Right cardiac atrium (tissue), 5 donors: ENCODE data around the gene PGAP6. TPM values are rescaled to one million over a fixed set of nuclear protein-coding genes. Genes with fewer than 3 reads are reported as not detected.

Source experiments
- ATAC-seq, 2 donors: fragments of 200-7000 bp; cut with Tn5 transposase; one replicate each; pipeline versions ENCODE4 v1.8.0 to v1.9.1; 2020; ENCODE audit warnings: moderate library complexity in 2 of 2, mild to moderate bottlenecking in 1 of 2
- DNase-seq, 3 donors: peaks; one replicate each; pipeline ENCODE4 v3.0.0-alpha.2; 2020
- H3K27ac ChIP-seq: one replicate; pipeline ENCODE4 v1.5.1; 2013; ENCODE audit warnings: mild to moderate bottlenecking, low read length, control low read depth, moderate library complexity
- H3K27me3 ChIP-seq: one replicate; pipeline ENCODE4 v1.6.1; 2013; ENCODE audit not compliant: control insufficient read depth, insufficient read depth
- H3K4me1 ChIP-seq: one replicate; pipeline ENCODE4 v1.6.1; 2013; ENCODE audit warnings: low read length; ENCODE audit not compliant: control insufficient read depth, insufficient read depth
- H3K4me3 ChIP-seq: one replicate; pipeline ENCODE4 v1.5.1; 2013; ENCODE audit warnings: low read length, control low read depth
- H3K9me3 ChIP-seq: one replicate; pipeline ENCODE4 v1.6.1; 2013; ENCODE audit warnings: low read length; ENCODE audit not compliant: control insufficient read depth
- WGBS: extraction: QIAGEN DNeasy Blood & Tissue Kit; methylation state at CpG from one replicate; pipeline ENCODE4 v1.1.7; 2013; 5-methylcytosine and 5-hydroxymethylcytosine counted together
- intact Hi-C, 4 donors: fragments of 100-400 bp; cut with DNase I; formaldehyde crosslinking; loops; one replicate each; pipeline versions ENCODE4 v1.11.0 to v1.14.0; 2022 to 2023
- polyA plus RNA-seq: library from polyadenylated mRNA; stranded (reverse); fragments of 200-250 nt; gene quantifications from one replicate; pipeline ENCODE4 v1.2.3, GENCODE V29; 2013
- total RNA-seq, 4 donors: library from RNA; stranded (reverse); fragmentation: NEBNext Ultra II Directional; extraction: Animal tissue kit (Norgen Biotek cat#: 25700); gene quantifications; one replicate each; pipeline ENCODE4 v1.2.1, GENCODE V29; 2021
- donor health status: healthy with polysubstance abuse.
- donor health status: DM: no; HTN: yes; CAD: no.
- donor health status: DM: no; HTN: no; CAD: no.
- donor health status: DM: no; HTN: yes; CAD: no; lungs with severe emphysema.
- donor health status: DM: yes; HTN: yes; CAD: no.

The PGAP6 gene
- total and polyA plus RNA-seq, 5 donors: 28.0 to 39.5 (median 34.0) TPM

DNA sequence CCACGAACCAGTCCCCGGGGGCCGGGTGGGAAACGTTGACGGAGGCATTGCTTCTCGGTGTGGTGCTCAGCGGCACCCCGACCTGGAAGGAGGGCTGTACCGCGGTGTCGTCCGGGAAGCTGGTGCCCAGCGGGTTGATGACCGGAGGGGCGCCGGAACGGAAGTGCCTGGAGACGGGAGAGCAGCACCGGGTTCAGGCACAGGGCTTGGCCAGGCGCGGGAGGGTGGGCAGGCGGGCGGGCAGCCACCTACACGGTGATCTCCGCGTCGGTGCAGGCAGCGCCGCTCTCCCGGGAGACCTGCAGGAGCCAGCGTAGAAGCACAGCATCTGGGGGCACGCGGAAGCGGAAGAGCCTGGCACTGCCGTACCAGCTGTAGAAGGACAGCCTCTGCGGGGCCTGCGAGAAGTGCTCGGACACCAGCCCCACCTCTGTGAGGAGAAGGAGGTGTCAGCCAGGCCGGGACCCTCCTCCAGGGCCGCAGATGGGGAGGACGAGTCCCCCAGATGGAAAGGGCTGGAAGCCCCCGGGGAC lies 4.3 kb downstream of the PGAP6 start:
- H3K4me3 ChIP-seq: no peak overlapping the region
- intact Hi-C loops: no loop called here
- no peaks in the 10 kb centered on the region for H3K4me1 ChIP-seq
- WGBS: 91% methylated on average over 42 of the region's 42 CpGs
- no peak for ATAC-seq
- no peaks in the 10 kb centered on the region for H3K9me3 ChIP-seq
- DNase-seq: peak in 2 of 3 donors; percentile 39 to 69
- no peaks in the 10 kb centered on the region for H3K27me3 ChIP-seq
- H3K27ac ChIP-seq: no peak overlapping the region

DNA sequence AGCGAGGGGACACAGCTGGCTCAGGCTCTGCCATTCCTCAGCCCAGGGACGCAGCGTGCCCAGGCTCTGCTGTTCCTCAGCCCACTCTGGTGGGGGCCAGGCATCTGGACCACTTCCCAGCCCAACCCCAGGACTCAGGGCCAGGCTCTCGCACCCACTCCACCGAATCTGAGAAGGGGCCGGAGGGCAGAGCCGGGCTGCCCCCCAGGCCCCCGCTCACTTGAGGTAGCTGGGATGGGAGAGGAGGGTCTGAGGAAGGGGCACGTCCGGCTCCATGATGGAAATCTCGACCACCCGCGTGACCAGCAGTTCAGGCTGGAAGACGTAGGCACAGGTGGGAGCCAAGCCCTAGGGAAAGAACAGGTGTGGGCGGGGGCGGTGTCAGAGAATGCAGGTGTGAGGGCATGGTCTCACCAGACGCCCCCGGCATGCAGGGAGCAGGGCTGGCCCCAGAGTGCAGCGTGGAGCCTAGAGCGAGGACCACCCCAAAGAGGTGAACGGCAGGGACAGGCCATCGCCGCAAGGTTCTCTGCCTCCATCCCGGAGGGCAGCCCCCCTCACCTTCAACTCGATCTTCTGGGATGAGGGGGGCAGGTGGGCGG lies 4.9 kb downstream of the PGAP6 start:
- H3K4me1 ChIP-seq: no peaks in the 10 kb centered on the region
- H3K4me3 ChIP-seq: no peak overlapping the region
- no peaks in the 10 kb centered on the region for H3K27me3 ChIP-seq
- ATAC-seq (no peak), DNase-seq (peak in 2 of 3 donors; percentile 38 to 52)
- H3K9me3 ChIP-seq: no peaks in the 10 kb centered on the region
- H3K27ac ChIP-seq: no peak overlapping the region
- intact Hi-C loops: no loop called here
- WGBS: 93% methylated on average over 26 of the region's 26 CpGs

DNA sequence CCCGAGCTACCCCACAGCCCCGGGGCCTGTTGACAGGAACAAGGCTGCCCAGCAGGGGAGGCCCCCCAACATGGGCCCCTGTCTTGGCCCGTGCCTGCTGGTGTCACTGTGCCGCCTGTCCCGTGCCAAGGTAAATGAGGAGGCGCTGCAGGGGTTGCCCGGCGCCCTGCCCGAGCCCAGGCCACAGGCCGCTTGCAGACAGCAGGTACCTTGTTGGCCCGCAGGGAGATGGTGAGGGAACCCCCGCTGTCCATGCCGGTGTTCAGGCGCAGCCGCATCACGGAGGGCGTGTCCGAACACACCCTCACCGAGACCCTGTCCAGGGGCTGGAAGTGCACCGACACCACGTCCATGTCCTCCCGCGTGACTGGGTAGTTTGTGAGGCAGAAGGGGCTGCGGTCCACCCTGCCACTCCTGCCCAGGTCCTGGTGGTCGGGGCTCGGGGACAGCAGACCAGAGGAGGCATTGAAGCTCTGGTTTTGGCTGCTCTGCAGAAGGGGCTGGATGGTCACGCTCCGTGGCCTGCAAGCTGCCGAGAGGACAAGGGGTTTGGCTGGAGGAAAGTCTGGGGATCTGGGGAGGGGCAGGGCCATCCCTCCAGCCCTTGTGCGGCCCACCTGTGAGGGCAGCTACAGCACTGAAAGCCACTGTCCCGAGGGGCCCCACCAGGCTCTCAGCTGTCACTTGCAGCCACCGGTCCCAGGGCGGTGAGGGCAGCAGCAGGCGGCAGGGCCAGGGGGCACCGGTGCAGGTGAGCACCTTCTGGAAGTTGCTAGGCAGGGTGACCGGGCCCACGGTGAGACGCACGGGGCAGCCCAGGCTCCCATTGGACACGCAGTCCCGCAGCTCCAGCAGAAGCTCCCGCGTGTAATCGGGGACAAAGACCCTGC lies 5.6 kb downstream of the PGAP6 start:
- H3K4me3 ChIP-seq: no peak overlapping the region
- no peak overlapping the region for H3K27ac ChIP-seq
- H3K9me3 ChIP-seq: no peaks in the 10 kb centered on the region
- DNase-seq: peak in 2 of 3 donors; percentile 51 to 60
- H3K4me1 ChIP-seq: no peaks in the 10 kb centered on the region
- 94% methylated on average over 44 of the region's 44 CpGs for WGBS
- no peaks in the 10 kb centered on the region for H3K27me3 ChIP-seq
- intact Hi-C loops: no loop called here
- no peak for ATAC-seq

DNA sequence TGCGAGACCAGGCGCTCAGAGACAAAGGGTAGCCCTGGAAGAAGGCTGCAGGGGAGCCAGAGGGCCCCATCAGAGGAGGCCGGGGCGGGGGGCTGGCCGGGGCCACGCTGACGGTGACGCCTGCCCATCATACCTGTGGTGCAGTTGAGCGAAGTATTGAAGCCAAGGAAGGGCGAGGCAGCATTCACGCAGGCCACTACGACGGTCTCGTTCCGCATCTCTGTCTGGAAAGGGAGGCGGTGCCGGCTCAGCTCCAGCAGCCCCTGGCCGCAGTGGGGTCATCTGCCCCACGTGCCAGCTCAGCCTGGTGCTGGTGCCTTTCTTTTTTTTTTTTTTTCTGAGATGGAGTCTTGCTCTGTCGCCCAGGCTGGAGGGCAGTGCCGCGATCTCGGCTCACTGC lies 6.6 kb downstream of the PGAP6 start:
- intact Hi-C loops: no loop called here
- no peak for DNase-seq
- H3K9me3 ChIP-seq: no peaks in the 10 kb centered on the region
- no peak for ATAC-seq
- peaks cover 2% of the 10 kb centered on the region for H3K4me1 ChIP-seq
- no peak overlapping the region for H3K4me3 ChIP-seq
- H3K27me3 ChIP-seq: no peaks in the 10 kb centered on the region
- 94% methylated on average over 23 of the region's 23 CpGs for WGBS
- no peak overlapping the region for H3K27ac ChIP-seq

GRCh38 chr16:374616-374926 lies 7.2 kb downstream of the PGAP6 start:
- Histone ChIP-seq H3K27ac (no peak overlapping the region), H3K4me3 (no peak overlapping the region), H3K4me1 (peaks cover 2% of the 10 kb centered on the region), H3K9me3 (no peaks in the 10 kb centered on the region), H3K27me3 (no peaks in the 10 kb centered on the region)
- DNase-seq (no peak), ATAC-seq (no peak)
- WGBS: 91% methylated on average over 9 of the region's 9 CpGs
- intact Hi-C loops: no loop called here

GRCh38 chr16:373848-374615 lies 7.7 kb downstream of the PGAP6 start:
- intact Hi-C loops: no loop called here
- 92% methylated on average over 44 of the region's 44 CpGs for WGBS
- Histone ChIP-seq H3K4me1 (peaks cover 2% of the 10 kb centered on the region), H3K4me3 (no peak overlapping the region), H3K27ac (no peak overlapping the region), H3K9me3 (no peaks in the 10 kb centered on the region), H3K27me3 (no peaks in the 10 kb centered on the region)
- peak in 1 of 3 donors; percentile 56 for DNase-seq
- ATAC-seq: no peak

- no peak for DNase-seq
- peaks cover 2% of the 10 kb centered on the region for H3K4me1 ChIP-seq
- no peak overlapping the region for H3K27ac ChIP-seq
- ATAC-seq: no peak
- H3K9me3 ChIP-seq: no peaks in the 10 kb centered on the region
- intact Hi-C loops: no loop called here
- H3K4me3 ChIP-seq: no peak overlapping the region
- 92% methylated on average over 5 of the region's 5 CpGs for WGBS
- H3K27me3 ChIP-seq: no peaks in the 10 kb centered on the region
Measured at GRCh38 chr16:373020-373598, 8.7 kb downstream of the PGAP6 start.

GRCh38 chr16:372302-372983 lies 9.3 kb downstream of the PGAP6 start:
- H3K27me3 ChIP-seq: no peaks in the 10 kb centered on the region
- H3K4me3 ChIP-seq: no peak overlapping the region
- DNase-seq (no peak), ATAC-seq (no peak)
- 93% methylated on average over 19 of the region's 19 CpGs for WGBS
- no peaks in the 10 kb centered on the region for H3K9me3 ChIP-seq
- no peak overlapping the region for H3K27ac ChIP-seq
- intact Hi-C loops: no loop called here
- H3K4me1 ChIP-seq: peaks cover 2% of the 10 kb centered on the region

GRCh38 chr16:371515-372301 lies 10.1 kb downstream of the PGAP6 start:
- intact Hi-C loops: no loop called here
- 87% methylated on average over 31 of the region's 31 CpGs for WGBS
- Histone ChIP-seq H3K4me1 (peaks cover 2% of the 10 kb centered on the region), H3K27me3 (no peaks in the 10 kb centered on the region), H3K4me3 (no peak overlapping the region), H3K9me3 (no peaks in the 10 kb centered on the region), H3K27ac (no peak overlapping the region)
- ATAC-seq: peak in 1 of 2 donors; percentile 0
- DNase-seq: peak in 1 of 3 donors; percentile 66
